ENCODE data around the gene ANXA3.

ANXA3 gene

GRCh38 chr4:78640714-78641113, 89.1 kb downstream of the ANXA3 start:
- Histone ChIP-seq H3K4me3 (no peak overlapping the region), H3K4me1 (no peaks in the 10 kb centered on the region), H3K36me3 (replicated peaks) (no peaks in the 10 kb centered on the region), H3K27me3 (ENCODE audit: low read depth) (peaks cover 3% of the 10 kb centered on the region; the same call in 1 of the 2 replicates), H3K9me3 (no peaks in the 10 kb centered on the region)
- in situ Hi-C loops (cut with MboI; ENCODE audit: low sequenced_read_pairs): no loop called here
- DNase-seq (ENCODE audit: low spot score in 2 of 2): no peak

GRCh38 chr4:78642934-78643333, 91.4 kb downstream of the ANXA3 start:
- no peaks in the 10 kb centered on the region for H3K4me1 ChIP-seq
- no peak for DNase-seq (ENCODE audit: low spot score in 2 of 2)
- in situ Hi-C loops (cut with MboI; ENCODE audit: low sequenced_read_pairs): no loop called here

GRCh38 chr4:78644063-78644691, 92.6 kb downstream of the ANXA3 start:
- H3K27me3 ChIP-seq (ENCODE audit: low read depth): peaks cover 3% of the 10 kb centered on the region; the same call in 1 of the 2 replicates
- H3K4me3 ChIP-seq: no peak overlapping the region
- no peaks in the 10 kb centered on the region for H3K4me1 ChIP-seq
- no peaks in the 10 kb centered on the region for H3K36me3 ChIP-seq (replicated peaks)
- no peak for DNase-seq (ENCODE audit: low spot score in 2 of 2)
- in situ Hi-C loops (cut with MboI; ENCODE audit: low sequenced_read_pairs): no loop called here
- H3K9me3 ChIP-seq: no peaks in the 10 kb centered on the region

More at GRCh38 chr4:78642934-78643333, 91.4 kb downstream of the ANXA3 start:
- H3K9me3 ChIP-seq: no peaks in the 10 kb centered on the region
- H3K36me3 ChIP-seq (replicated peaks): no peaks in the 10 kb centered on the region
- no peak overlapping the region for H3K4me3 ChIP-seq
- peaks cover 3% of the 10 kb centered on the region; the same call in 1 of the 2 replicates for H3K27me3 ChIP-seq (ENCODE audit: low read depth)

- no peaks in the 10 kb centered on the region for H3K4me1 ChIP-seq
- peaks cover 3% of the 10 kb centered on the region; the same call in 1 of the 2 replicates for H3K27me3 ChIP-seq (ENCODE audit: low read depth)
- no peaks in the 10 kb centered on the region for H3K9me3 ChIP-seq
- in situ Hi-C loops (cut with MboI; ENCODE audit: low sequenced_read_pairs): no loop called here
- peak; percentile 23 to 60 for DNase-seq (ENCODE audit: low spot score in 2 of 2)
- H3K4me3 ChIP-seq: no peak overlapping the region
- no peaks in the 10 kb centered on the region for H3K36me3 ChIP-seq (replicated peaks)
Observed at GRCh38 chr4:78644744-78645330, 93.3 kb downstream of the ANXA3 start.

- in situ Hi-C loops (cut with MboI; ENCODE audit: low sequenced_read_pairs): no loop called here
- Histone ChIP-seq H3K9me3 (no peaks in the 10 kb centered on the region), H3K4me3 (no peak overlapping the region), H3K36me3 (replicated peaks) (no peaks in the 10 kb centered on the region), H3K27me3 (ENCODE audit: low read depth) (peaks cover 3% of the 10 kb centered on the region; the same call in 1 of the 2 replicates), H3K4me1 (no peaks in the 10 kb centered on the region)
- DNase-seq (ENCODE audit: low spot score in 2 of 2): no peak
Observed at GRCh38 chr4:78645853-78646757, 94.5 kb downstream of the ANXA3 start.

GRCh38 chr4:78647272-78647671, 95.7 kb downstream of the ANXA3 start:
- DNase-seq (ENCODE audit: low spot score in 2 of 2): no peak
- H3K27me3 ChIP-seq (ENCODE audit: low read depth): 0 out of 2 replicates have a peak, but pooled peaks cover 3% of the 10 kb centered on the region
- H3K9me3 ChIP-seq: no peaks in the 10 kb centered on the region
- no peaks in the 10 kb centered on the region for H3K4me1 ChIP-seq
- no peaks in the 10 kb centered on the region for H3K36me3 ChIP-seq (replicated peaks)
- no peak overlapping the region for H3K4me3 ChIP-seq
- in situ Hi-C loops (cut with MboI; ENCODE audit: low sequenced_read_pairs): no loop called here

- Histone ChIP-seq H3K4me1 (no peaks in the 10 kb centered on the region), H3K9me3 (no peaks in the 10 kb centered on the region), H3K36me3 (replicated peaks) (no peaks in the 10 kb centered on the region), H3K4me3 (no peak overlapping the region), H3K27me3 (ENCODE audit: low read depth) (0 out of 2 replicates have a peak, but pooled peaks cover 3% of the 10 kb centered on the region)
- DNase-seq (ENCODE audit: low spot score in 2 of 2): no peak
- in situ Hi-C loops (cut with MboI; ENCODE audit: low sequenced_read_pairs): no loop called here
Observed at GRCh38 chr4:78648640-78649363, 97.2 kb downstream of the ANXA3 start.

GRCh38 chr4:78650106-78651024, 98.8 kb downstream of the ANXA3 start:
- Histone ChIP-seq H3K4me1 (no peaks in the 10 kb centered on the region), H3K27me3 (ENCODE audit: low read depth) (no peaks in the 10 kb centered on the region), H3K9me3 (no peaks in the 10 kb centered on the region), H3K4me3 (no peak overlapping the region), H3K36me3 (replicated peaks) (no peaks in the 10 kb centered on the region)
- in situ Hi-C loops (cut with MboI; ENCODE audit: low sequenced_read_pairs): no loop called here
- no peak for DNase-seq (ENCODE audit: low spot score in 2 of 2)

- Histone ChIP-seq H3K36me3 (replicated peaks) (no peaks in the 10 kb centered on the region), H3K4me1 (no peaks in the 10 kb centered on the region), H3K4me3 (no peak overlapping the region), H3K27me3 (ENCODE audit: low read depth) (no peaks in the 10 kb centered on the region), H3K9me3 (no peaks in the 10 kb centered on the region)
- DNase-seq (ENCODE audit: low spot score in 2 of 2): no peak
- in situ Hi-C loops (cut with MboI; ENCODE audit: low sequenced_read_pairs): no loop called here
Observed at GRCh38 chr4:78651250-78651860, 99.8 kb downstream of the ANXA3 start.

- Histone ChIP-seq H3K4me1 (no peaks in the 10 kb centered on the region), H3K4me3 (no peak overlapping the region), H3K9me3 (no peaks in the 10 kb centered on the region), H3K27me3 (ENCODE audit: low read depth) (no peaks in the 10 kb centered on the region), H3K36me3 (replicated peaks) (no peaks in the 10 kb centered on the region)
- in situ Hi-C loops (cut with MboI; ENCODE audit: low sequenced_read_pairs): no loop called here
- no peak for DNase-seq (ENCODE audit: low spot score in 2 of 2)
Observed at GRCh38 chr4:78652282-78652876, 100.8 kb downstream of the ANXA3 start.

GRCh38 chr4:78653655-78654054, 102.1 kb downstream of the ANXA3 start:
- Histone ChIP-seq H3K36me3 (replicated peaks) (no peaks in the 10 kb centered on the region), H3K9me3 (no peaks in the 10 kb centered on the region), H3K27me3 (ENCODE audit: low read depth) (no peaks in the 10 kb centered on the region), H3K4me3 (no peak overlapping the region), H3K4me1 (no peaks in the 10 kb centered on the region)
- in situ Hi-C loops (cut with MboI; ENCODE audit: low sequenced_read_pairs): no loop called here
- DNase-seq (ENCODE audit: low spot score in 2 of 2): no peak

- no peaks in the 10 kb centered on the region for H3K36me3 ChIP-seq (replicated peaks)
- H3K4me1 ChIP-seq: no peaks in the 10 kb centered on the region
- H3K4me3 ChIP-seq: no peak overlapping the region
- H3K9me3 ChIP-seq: no peaks in the 10 kb centered on the region
- DNase-seq (ENCODE audit: low spot score in 2 of 2): no peak
- in situ Hi-C loops (cut with MboI; ENCODE audit: low sequenced_read_pairs): no loop called here
- H3K27me3 ChIP-seq (ENCODE audit: low read depth): no peaks in the 10 kb centered on the region
Observed at GRCh38 chr4:78654807-78655206, 103.2 kb downstream of the ANXA3 start.

All from HAP-1 (cell line).